HG03460 (cell line): ENCODE results near the gene TMEM178B.
"Not testable (repeated sequence)": the region's sequence is repeated elsewhere in the genome, so short reads cannot be mapped to it uniquely, and the experiment has no call there.

Experiments
- ATAC-seq: cut with Tn5 transposase; IDR thresholded peaks from one replicate; pipeline ENCODE4 v1.9.1; 2021; ENCODE audit not compliant: unreplicated experiment

The TMEM178B gene

GRCh38 chr7:141142058-141142457 is 68.2 kb downstream of the TMEM178B start:
- ATAC-seq = no peak

- no peak for ATAC-seq
Measured at GRCh38 chr7:141144921-141145629, 71.2 kb downstream of the TMEM178B start.

- no peak for ATAC-seq
Measured at GRCh38 chr7:141145630-141145982, 71.7 kb downstream of the TMEM178B start.

- no peak for ATAC-seq
Measured at GRCh38 chr7:141147482-141147881, 73.6 kb downstream of the TMEM178B start.

GRCh38 chr7:141150465-141150864 is 76.6 kb downstream of the TMEM178B start:
- no peak for ATAC-seq

GRCh38 chr7:141151746-141152145 is 77.9 kb downstream of the TMEM178B start:
- no peak for ATAC-seq

- no peak for ATAC-seq
Measured at GRCh38 chr7:141153231-141153630, 79.4 kb downstream of the TMEM178B start.

- ATAC-seq = no peak
Measured at GRCh38 chr7:141154131-141154732, 80.4 kb downstream of the TMEM178B start.

GRCh38 chr7:141156407-141156806 is 82.5 kb downstream of the TMEM178B start:
- ATAC-seq = no peak

- ATAC-seq = no peak
Measured at GRCh38 chr7:141157138-141157765, 83.4 kb downstream of the TMEM178B start.

- ATAC-seq = peak; percentile 81
Measured at GRCh38 chr7:141158561-141158960, 84.7 kb downstream of the TMEM178B start.

GRCh38 chr7:141160246-141160860 is 86.5 kb downstream of the TMEM178B start:
- ATAC-seq = no peak

- ATAC-seq = no peak
Measured at GRCh38 chr7:141161550-141162535, 88.0 kb downstream of the TMEM178B start.

- ATAC-seq = no peak
Measured at GRCh38 chr7:141165521-141165920, 91.7 kb downstream of the TMEM178B start.

GRCh38 chr7:141166926-141167325 is 93.1 kb downstream of the TMEM178B start:
- ATAC-seq = no peak

- no peak for ATAC-seq
Measured at GRCh38 chr7:141167381-141167964, 93.6 kb downstream of the TMEM178B start.

GRCh38 chr7:141169157-141169556 is 95.3 kb downstream of the TMEM178B start:
- not testable (repeated sequence) for ATAC-seq

- not testable (repeated sequence) for ATAC-seq
Measured at GRCh38 chr7:141175728-141176127, 101.9 kb downstream of the TMEM178B start.

GRCh38 chr7:141177120-141177519 is 103.3 kb downstream of the TMEM178B start:
- ATAC-seq = not testable (repeated sequence)

GRCh38 chr7:141178486-141179135 is 104.7 kb downstream of the TMEM178B start:
- no peak for ATAC-seq
